Glutamatergic neuron (in vitro differentiated cells): ENCODE data around the gene UAP1. TPM values are rescaled to one million over a fixed set of nuclear protein-coding genes. Genes with fewer than 3 reads are reported as not detected.

Experiments
- DNase-seq: peaks from one replicate; pipeline ENCODE4 v3.0.0; 2022
- H3K27ac Mint-ChIP-seq: one replicate; pipeline ENCODE4 v1.8.0; 2020; ENCODE audit warnings: mild to moderate bottlenecking, mixed read lengths, inconsistent platforms; ENCODE audit not compliant: unreplicated experiment
- H3K27me3 Mint-ChIP-seq: one replicate; pipeline ENCODE4 v1.8.0; 2020; ENCODE audit warnings: mild to moderate bottlenecking, moderate library complexity, mixed read lengths, inconsistent platforms; ENCODE audit not compliant: unreplicated experiment
- H3K36me3 Mint-ChIP-seq: one replicate; pipeline ENCODE4 v1.8.0; 2020; ENCODE audit warnings: mild to moderate bottlenecking, mixed read lengths, inconsistent platforms; ENCODE audit not compliant: unreplicated experiment
- H3K4me1 Mint-ChIP-seq: one replicate; pipeline ENCODE4 v1.8.0; 2020; ENCODE audit warnings: mild to moderate bottlenecking, low read depth, mixed read lengths, inconsistent platforms; ENCODE audit not compliant: unreplicated experiment
- H3K4me3 Mint-ChIP-seq: one replicate; pipeline ENCODE4 v1.8.0; 2020; ENCODE audit warnings: mild to moderate bottlenecking, mixed read lengths, inconsistent platforms; ENCODE audit not compliant: unreplicated experiment
- H3K9me3 Mint-ChIP-seq: one replicate; pipeline ENCODE4 v1.8.0; 2020; ENCODE audit warnings: mild to moderate bottlenecking, moderate library complexity, mixed read lengths, inconsistent platforms; ENCODE audit not compliant: unreplicated experiment
- long read RNA-seq: library from polyadenylated mRNA; unstranded; transcript quantifications from one replicate; pipeline ENCODE4 v2.0.0, GENCODE V29; 2020; ENCODE audit not compliant: unreplicated experiment
- total RNA-seq: library from RNA; stranded (reverse); fragmentation: NEBNext Ultra II Directional; extraction: Animal tissue kit (Norgen Biotek cat#: 25700); gene quantifications from one replicate; pipeline ENCODE4 v1.2.1, GENCODE V29; 2021; ENCODE audit not compliant: unreplicated experiment
- TF ChIP-seq, protein P1 (sequence below): fragments of 200-600 bp; sonication (generic); IDR thresholded peaks from one replicate; pipeline ENCODE4 v1.5.0; 2021; ENCODE audit not compliant: partially characterized antibody, unreplicated experiment

UAP1 gene
- total RNA-seq, result 34.1 TPM
- long read RNA-seq, transcript UAP1-204 (10 exons, 2,294 nt), result major isoform, 25 of 34 reads
- long read RNA-seq, partial matches to known transcripts, result 2 of 34 reads
- long read RNA-seq, other reads (novel, unspliced or antisense), result 3 of 34 reads

DNA sequence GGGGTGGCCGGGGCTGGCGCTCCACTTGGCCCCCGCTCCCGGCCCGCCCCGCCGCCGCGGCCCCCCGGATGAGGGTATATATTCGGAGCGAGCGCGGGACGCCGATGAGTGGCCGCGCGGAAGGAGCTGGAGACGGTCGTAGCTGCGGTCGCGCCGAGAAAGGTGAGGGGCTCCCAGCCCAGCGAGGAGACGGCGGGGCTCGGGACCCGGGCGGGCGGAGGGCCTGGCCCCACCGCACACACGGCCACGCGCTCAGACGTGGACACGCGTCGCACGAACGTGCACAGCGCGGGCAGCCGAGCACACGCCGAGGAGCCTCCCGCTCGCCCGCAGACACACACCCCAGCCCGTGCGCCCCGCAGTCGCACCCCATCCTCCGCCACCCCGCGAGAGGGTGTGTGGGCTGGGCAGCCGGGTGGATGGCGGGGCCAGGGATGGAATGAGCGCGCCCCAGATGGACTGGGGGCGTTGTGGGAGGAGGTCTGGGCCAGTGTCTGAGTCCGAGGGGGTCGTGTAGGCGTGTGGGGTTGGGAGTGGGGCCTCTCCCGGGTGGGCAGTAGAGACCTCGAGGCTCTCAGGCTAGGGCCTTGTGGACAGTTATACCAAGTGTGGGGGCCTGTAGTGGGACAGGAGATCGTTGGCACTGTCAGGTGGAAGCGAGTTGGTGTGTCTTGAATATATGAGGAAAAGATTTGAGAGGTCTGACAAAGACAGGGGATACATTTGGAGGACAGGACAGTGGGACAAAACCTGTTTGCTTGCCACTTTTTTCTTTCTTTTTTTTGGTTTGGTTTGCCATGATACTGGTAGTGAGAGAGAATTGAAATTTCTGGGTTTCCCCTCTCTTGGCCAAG is at the start of gene UAP1:
UAP1 (plus strand) TSS at position 107 of the 854 bp plus-strand sequence. CDS start 4,347 bp downstream, outside the sequence.
- peaks cover 5% of the 10 kb centered on the region for H3K27me3 Mint-ChIP-seq
- DNase-seq, result no peak
- peaks cover 3% of the 10 kb centered on the region for H3K9me3 Mint-ChIP-seq

DNA sequence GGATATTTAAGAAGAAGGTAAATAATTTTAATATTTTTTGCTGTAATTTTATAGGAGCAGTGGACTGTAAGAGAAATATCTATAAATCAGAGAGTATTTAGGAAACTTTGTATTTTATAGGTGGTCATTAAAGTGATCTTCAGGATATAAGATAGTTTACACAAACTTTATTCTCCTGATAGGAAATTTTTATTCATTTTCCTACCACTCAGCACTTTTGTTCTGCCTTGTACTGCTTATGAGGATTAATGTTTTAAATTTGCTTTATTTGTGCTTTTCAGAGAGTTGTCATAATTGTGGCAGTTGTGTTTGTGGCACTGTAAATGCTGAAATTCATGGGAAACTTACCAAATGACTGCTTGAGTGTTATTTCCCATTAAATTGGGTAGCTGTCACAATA is 34.2 kb upstream of the UAP1 start:
- TF ChIP-seq, protein P1, sequence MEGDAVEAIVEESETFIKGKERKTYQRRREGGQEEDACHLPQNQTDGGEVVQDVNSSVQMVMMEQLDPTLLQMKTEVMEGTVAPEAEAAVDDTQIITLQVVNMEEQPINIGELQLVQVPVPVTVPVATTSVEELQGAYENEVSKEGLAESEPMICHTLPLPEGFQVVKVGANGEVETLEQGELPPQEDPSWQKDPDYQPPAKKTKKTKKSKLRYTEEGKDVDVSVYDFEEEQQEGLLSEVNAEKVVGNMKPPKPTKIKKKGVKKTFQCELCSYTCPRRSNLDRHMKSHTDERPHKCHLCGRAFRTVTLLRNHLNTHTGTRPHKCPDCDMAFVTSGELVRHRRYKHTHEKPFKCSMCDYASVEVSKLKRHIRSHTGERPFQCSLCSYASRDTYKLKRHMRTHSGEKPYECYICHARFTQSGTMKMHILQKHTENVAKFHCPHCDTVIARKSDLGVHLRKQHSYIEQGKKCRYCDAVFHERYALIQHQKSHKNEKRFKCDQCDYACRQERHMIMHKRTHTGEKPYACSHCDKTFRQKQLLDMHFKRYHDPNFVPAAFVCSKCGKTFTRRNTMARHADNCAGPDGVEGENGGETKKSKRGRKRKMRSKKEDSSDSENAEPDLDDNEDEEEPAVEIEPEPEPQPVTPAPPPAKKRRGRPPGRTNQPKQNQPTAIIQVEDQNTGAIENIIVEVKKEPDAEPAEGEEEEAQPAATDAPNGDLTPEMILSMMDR, result no peak
- Mint-ChIP-seq H3K4me3 (no peak overlapping the region), H3K27me3 (peaks cover 1% of the 10 kb centered on the region), H3K36me3 (no peaks in the 10 kb centered on the region), H3K4me1 (no peaks in the 10 kb centered on the region), H3K9me3 (no peaks in the 10 kb centered on the region), H3K27ac (no peak overlapping the region)
- no peak for DNase-seq

More for the DNA sequence above, at the start of gene UAP1:
- Mint-ChIP-seq H3K4me1 (peaks cover 14% of the 10 kb centered on the region), H3K4me3 (peak within 1 kb of the TSS; percentile 97), H3K36me3 (no peaks in the 10 kb centered on the region), H3K27ac (peak within 1 kb of the TSS; percentile 85)
- TF ChIP-seq, protein P1, result no peak

DNA sequence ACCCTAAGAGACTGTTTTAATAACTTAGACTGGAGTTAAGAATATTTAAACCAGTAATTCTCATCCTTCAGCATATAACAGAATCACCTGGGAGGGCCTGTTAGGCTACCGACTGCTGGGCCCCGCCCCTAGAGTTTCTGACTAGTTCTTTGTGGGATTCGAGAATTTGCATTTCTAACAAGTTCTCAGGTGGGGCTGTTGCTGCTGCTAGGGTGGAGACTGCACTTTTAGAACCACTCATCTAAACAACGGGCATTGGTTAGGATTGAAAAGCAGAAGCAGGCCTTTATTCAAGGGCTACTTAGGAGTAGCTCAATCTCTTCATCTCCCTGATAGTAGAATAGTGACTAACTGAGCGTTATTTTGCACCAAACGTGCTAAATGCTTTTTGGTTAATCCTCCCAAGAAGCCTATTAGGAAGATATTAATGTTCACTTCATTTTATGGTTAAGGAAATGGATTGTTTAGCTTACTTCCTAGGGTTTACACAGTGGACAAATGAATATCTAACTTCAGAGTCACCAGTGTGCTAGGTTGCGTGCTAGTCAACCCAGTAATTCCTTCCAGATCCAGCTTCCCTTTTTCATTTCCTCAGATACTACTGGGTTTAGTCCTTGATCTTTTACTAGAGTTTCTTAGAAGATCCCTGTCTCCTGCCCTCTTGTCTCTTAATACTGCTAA is 31.1 kb upstream of the UAP1 start:
- Mint-ChIP-seq H3K27me3 (peaks cover 1% of the 10 kb centered on the region), H3K36me3 (no peaks in the 10 kb centered on the region), H3K4me1 (no peaks in the 10 kb centered on the region), H3K9me3 (no peaks in the 10 kb centered on the region), H3K27ac (no peak overlapping the region), H3K4me3 (no peak overlapping the region)
- no peak for DNase-seq
- TF ChIP-seq, protein P1, result no peak

DNA sequence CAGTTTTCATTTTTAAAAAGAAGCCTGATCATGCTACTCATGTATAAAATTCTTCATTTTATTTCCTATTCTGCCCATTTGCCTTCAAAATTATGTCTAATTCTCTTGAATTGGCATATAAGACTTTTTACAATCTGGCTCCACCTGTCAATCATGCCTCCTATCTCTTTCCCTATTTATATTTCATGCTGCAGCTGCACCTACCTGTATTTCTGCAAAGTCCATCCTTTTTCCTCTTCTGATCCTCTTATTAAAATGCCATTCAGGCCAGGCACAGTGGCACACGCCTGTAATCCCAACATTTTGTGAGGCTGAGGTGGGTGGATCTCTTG is 30.6 kb upstream of the UAP1 start:
- peaks cover 1% of the 10 kb centered on the region for H3K27me3 Mint-ChIP-seq

More for the DNA sequence above, 30.6 kb upstream of the UAP1 start:
- Mint-ChIP-seq H3K9me3 (no peaks in the 10 kb centered on the region), H3K36me3 (no peaks in the 10 kb centered on the region), H3K27ac (no peak overlapping the region), H3K4me1 (no peaks in the 10 kb centered on the region), H3K4me3 (no peak overlapping the region)
- no peak for DNase-seq
- TF ChIP-seq, protein P1, result no peak
